Measurements from ENCODE around the gene GPC5. TPM values are rescaled to one million over a fixed set of nuclear protein-coding genes. Genes with fewer than 3 reads are reported as not detected.

The GPC5 gene
- total and polyA plus RNA-seq, 9 donors: 0.10 to 1.5 (median 0.38) TPM

DNA sequence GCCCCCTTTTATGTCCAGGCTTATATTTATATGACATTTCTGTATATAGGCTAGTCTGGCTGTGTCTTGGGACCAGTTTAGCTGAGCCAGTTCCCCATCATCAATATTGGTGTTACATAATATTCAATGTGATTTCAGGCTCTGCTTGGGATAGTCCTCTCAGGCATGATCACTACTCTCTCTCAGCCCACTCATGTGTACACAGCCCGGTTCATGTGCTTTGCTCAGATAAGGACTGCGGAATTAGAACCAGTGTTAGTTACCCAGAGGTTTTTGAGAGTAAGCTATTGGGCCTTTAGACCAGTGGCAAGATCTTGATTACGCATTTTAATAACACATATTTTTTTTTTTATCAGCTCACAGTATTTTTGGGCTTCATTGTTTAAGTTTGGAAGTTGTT is 219.9 kb downstream of the GPC5 start:
- TF ChIP-seq, protein P1, sequence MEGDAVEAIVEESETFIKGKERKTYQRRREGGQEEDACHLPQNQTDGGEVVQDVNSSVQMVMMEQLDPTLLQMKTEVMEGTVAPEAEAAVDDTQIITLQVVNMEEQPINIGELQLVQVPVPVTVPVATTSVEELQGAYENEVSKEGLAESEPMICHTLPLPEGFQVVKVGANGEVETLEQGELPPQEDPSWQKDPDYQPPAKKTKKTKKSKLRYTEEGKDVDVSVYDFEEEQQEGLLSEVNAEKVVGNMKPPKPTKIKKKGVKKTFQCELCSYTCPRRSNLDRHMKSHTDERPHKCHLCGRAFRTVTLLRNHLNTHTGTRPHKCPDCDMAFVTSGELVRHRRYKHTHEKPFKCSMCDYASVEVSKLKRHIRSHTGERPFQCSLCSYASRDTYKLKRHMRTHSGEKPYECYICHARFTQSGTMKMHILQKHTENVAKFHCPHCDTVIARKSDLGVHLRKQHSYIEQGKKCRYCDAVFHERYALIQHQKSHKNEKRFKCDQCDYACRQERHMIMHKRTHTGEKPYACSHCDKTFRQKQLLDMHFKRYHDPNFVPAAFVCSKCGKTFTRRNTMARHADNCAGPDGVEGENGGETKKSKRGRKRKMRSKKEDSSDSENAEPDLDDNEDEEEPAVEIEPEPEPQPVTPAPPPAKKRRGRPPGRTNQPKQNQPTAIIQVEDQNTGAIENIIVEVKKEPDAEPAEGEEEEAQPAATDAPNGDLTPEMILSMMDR (IDR thresholded peaks at IDR 0.05): no peak
- TF ChIP-seq EP300 (IDR thresholded peaks at IDR 0.05): no peak
- TF ChIP-seq POLR2A (IDR thresholded peaks at IDR 0.05): no peak
- no peak overlapping the region for H3K27ac ChIP-seq
- H3K4me3 ChIP-seq: no peak overlapping the region
- H3K27me3 ChIP-seq: no peaks in the 10 kb centered on the region
- no peaks in the 10 kb centered on the region for H3K36me3 ChIP-seq
- no peaks in the 10 kb centered on the region for H3K4me1 ChIP-seq (ENCODE audit: insufficient read depth)
- no peak for DNase-seq
- no peaks in the 10 kb centered on the region for H3K9me3 ChIP-seq
- intact Hi-C loops (cut with DNase I): no loop called here
- 85 to 93% (median 86%) methylated on average over 3 of the region's 3 CpGs for WGBS, 3 donors

DNA sequence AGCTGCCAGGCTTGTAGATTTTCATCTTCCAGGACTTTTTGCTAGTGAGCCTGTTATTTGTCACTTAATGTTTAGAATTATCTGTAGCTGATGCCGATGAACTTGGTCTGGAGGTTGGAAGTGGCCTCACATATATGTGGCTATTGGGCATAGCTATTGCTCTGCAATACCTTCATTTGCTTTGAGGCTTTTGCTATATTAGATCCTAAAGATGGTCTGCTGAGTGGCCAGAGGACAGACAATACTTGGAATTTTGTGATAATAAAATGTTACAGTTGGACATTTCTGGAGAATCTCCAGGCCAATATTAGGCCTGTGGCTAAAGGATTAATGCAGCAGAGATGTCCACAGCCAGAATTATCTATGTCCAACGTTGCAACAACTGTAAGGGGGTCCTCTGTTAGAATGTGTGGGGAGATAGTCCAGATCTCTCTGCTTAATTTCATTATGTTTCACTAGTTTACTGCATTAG is 222.3 kb downstream of the GPC5 start:
- no peaks in the 10 kb centered on the region for H3K4me1 ChIP-seq (ENCODE audit: insufficient read depth)
- no peaks in the 10 kb centered on the region for H3K36me3 ChIP-seq
- intact Hi-C loops (cut with DNase I): no loop called here
- WGBS, 3 donors: 51 to 57% (median 52%) methylated on average over 2 of the region's 2 CpGs
- no peak for TF ChIP-seq EP300 (IDR thresholded peaks at IDR 0.05)
- no peak for TF ChIP-seq POLR2A (IDR thresholded peaks at IDR 0.05)
- TF ChIP-seq, protein P1 (IDR thresholded peaks at IDR 0.05): no peak
- H3K27me3 ChIP-seq: no peaks in the 10 kb centered on the region
- no peak overlapping the region for H3K27ac ChIP-seq
- no peak for DNase-seq
- no peak overlapping the region for H3K4me3 ChIP-seq
- no peaks in the 10 kb centered on the region for H3K9me3 ChIP-seq

DNA sequence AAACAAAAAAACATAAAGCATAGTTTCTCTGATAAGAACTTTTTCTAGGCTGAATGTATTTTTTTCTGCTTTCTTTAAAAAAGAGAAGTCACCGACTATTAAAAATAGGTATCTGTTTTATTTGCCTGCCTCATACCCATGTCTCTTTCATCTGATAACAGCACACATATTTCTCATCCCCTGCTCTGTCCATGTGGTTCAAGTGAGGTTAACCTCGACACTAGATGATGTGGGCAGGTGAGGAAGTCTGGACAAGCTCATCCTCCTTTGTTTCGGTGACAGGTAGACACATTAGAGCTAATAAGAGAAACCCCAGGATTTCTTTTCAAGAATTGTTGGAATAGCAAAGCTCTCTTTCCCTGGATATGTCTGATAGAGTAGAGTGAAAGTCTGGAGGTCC is 222.7 kb downstream of the GPC5 start:
- no peaks in the 10 kb centered on the region for H3K9me3 ChIP-seq
- no peak overlapping the region for H3K27ac ChIP-seq
- WGBS, 3 donors: 68 to 77% (median 69%) methylated on average over 3 of the region's 3 CpGs
- H3K36me3 ChIP-seq: no peaks in the 10 kb centered on the region
- TF ChIP-seq POLR2A (IDR thresholded peaks at IDR 0.05) (no peak), EP300 (IDR thresholded peaks at IDR 0.05) (no peak)
- TF ChIP-seq, protein P1 (IDR thresholded peaks at IDR 0.05): no peak
- H3K27me3 ChIP-seq: no peaks in the 10 kb centered on the region
- no peak overlapping the region for H3K4me3 ChIP-seq
- H3K4me1 ChIP-seq (ENCODE audit: insufficient read depth): no peaks in the 10 kb centered on the region
- intact Hi-C loops (cut with DNase I): no loop called here
- DNase-seq: no peak

DNA sequence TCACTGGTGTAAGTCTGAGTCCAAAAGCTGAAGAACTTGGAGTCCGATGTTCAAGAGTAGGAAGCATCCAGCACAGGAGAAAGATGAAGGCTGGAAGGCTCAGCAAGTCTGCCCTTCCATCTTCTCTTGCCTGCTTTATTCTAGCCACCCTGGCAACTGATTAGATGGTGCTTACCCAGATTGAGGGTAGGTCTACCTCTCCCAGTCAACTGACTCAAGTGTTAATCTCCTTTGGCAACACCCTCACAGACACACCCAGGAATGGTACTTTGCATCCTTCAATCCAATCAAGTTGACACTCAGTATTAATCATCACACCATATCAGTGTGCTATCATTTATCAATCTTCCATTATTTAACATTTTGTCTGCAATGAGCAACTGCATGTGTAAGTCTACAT is 223.5 kb downstream of the GPC5 start:
- DNase-seq: no peak
- WGBS, 3 donors: 89 to 96% (median 94%) methylated on average over 1 of the region's 1 CpG

More for the DNA sequence above, 223.5 kb downstream of the GPC5 start:
- Histone ChIP-seq H3K27me3 (no peaks in the 10 kb centered on the region), H3K27ac (no peak overlapping the region), H3K9me3 (no peaks in the 10 kb centered on the region), H3K36me3 (no peaks in the 10 kb centered on the region), H3K4me1 (ENCODE audit: insufficient read depth) (no peaks in the 10 kb centered on the region), H3K4me3 (no peak overlapping the region)
- intact Hi-C loops (cut with DNase I): no loop called here
- TF ChIP-seq EP300 (IDR thresholded peaks at IDR 0.05): no peak
- TF ChIP-seq, protein P1 (IDR thresholded peaks at IDR 0.05): no peak
- TF ChIP-seq POLR2A (IDR thresholded peaks at IDR 0.05): no peak

Data from ovary (tissue), 9 donors.